GM20431 (cell line): ENCODE measurements around the gene DEFB115.
"Not testable (repeated sequence)": the region's sequence is repeated elsewhere in the genome, so short reads cannot be mapped to it uniquely, and the experiment has no call there.

Experiments used
- in situ Hi-C: fragments of 300-500 bp; cut with MseI, MboI; formaldehyde crosslinking; loops from one replicate; pipeline ENCODE4 v1.15.0; 2020; ENCODE audit warnings: low sequenced_read_pairs; ENCODE audit not compliant: unreplicated experiment

Gene DEFB115, protein sequence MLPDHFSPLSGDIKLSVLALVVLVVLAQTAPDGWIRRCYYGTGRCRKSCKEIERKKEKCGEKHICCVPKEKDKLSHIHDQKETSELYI

DNA sequence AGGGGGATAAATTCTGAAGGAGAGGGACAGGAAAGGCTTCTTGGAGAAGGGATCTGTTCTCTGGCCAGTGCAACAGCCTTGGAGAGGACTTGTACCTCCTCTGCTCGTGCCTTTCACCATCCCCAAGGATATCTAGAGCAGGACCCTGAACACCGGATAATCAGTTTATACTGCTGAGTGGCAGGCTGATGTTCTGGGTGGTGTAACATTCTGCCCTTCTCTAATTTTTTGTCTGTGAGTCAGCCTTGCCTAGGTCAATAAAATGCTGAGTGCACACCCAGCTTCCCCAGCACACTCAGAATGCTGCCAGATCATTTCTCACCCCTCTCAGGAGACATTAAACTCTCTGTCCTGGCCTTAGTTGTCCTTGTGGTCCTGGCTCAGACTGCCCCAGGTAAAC, at the start of gene DEFB115:
Gene DEFB115 (plus strand): TSS at position 301 of the 400 bp plus-strand sequence. CDS start 0 bp downstream, at position 301.
- in situ Hi-C loops: no loop called here

DNA sequence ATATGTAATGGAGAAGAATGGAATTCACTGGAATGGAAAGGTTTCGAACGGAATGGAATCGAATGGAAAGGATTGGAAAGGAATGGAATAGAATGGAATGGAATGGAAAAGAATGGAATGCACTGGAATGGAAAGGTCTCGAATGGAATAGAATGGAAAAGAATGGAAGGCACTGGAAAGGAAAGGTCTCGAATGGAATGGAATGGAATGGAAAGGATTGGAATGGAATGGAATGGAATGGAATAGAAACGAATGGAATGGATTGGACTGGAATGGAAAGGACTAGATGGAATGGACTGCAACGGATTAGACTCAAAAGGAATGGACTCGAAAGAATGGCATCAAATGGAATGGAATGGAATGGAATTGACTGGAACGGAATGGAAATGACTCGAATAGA, 20.5 kb upstream of the DEFB115 start:
- in situ Hi-C loops: no loop called here

DNA sequence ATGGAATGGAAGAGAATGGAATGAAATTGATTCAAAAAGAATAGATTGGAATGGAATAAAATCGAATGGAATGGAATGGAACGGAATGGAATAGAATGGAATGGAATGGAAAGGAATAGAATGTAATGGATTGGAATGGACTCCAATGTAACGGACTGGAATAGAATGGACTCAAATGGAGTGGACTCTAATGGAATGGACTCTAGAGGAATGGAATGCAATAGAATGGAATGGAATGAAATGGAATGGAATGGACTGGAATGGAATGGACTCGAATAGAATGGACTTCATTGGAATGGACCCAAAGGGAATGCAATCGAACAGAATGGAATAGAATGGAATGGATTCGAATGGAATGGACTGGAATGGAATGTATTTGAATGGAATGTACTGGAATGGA, 19.7 kb upstream of the DEFB115 start:
- in situ Hi-C loops: no loop called here

DNA sequence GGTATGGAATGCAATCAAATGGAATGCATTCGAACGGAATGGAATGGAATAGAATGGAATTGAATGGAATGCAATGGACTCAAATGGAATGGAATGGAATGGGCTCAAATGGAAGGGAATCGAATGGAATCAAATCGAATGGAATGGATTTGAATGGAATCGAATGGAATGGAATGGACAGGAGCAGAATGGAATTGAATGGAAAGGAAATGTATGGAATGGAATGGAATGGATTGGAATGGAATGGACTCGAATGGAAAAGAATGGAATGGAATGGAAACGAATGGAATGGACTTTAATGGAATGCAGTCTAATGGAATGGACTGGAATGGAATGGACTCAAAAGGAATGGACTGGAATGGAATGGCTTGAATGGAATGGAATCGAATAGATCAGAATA, 18.3 kb upstream of the DEFB115 start:
- in situ Hi-C loops: no loop called here

DNA sequence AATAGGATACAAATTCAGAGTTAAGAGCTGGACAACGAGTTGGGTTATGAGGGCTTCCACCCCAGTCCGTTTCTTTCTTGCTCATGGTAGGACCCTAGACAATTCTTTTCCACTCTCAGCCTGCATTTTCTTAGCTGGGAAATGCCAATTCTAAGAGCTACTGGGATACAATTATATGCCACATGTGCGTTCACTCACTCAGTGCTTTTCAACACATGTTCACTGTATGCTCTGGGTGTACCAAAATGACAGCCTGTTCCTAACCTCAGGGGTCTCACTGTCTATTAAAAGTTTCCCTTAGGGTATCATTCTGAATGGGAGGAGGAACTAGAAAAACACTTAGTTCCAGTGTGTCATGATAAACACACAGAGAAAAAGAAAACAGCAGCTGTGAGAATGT, 505 bp upstream of the DEFB115 start:
- in situ Hi-C loops: no loop called here

DNA sequence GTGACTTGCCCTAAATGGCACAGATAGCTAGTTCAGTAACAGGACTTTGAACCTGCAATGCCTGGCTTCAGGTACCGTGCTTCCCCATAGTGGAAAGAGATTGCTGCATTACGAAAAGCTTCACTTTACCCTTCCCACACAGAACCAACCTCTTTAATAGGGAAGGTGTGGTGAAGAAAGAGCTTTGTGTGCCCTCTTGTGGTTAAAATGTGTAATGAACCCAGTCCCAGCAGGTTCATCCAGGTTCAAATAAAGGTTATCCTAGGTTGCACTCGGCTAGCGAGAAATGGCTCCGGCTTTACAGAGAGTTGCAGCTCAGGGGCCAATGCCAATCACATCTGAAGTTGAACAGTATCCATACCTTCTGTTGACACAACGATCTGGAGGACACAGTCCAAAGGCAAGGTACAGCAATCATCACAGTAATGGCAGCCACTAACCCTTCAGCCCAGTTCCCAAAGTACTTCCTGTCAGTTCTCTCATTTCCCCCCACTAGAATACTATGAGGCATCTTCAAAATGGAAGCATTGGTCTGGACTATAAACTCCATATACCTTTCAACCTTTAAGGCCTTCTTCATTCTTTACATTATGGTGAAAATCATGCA, 3.0 kb downstream of the DEFB115 start:
- in situ Hi-C loops: no loop called here

DNA sequence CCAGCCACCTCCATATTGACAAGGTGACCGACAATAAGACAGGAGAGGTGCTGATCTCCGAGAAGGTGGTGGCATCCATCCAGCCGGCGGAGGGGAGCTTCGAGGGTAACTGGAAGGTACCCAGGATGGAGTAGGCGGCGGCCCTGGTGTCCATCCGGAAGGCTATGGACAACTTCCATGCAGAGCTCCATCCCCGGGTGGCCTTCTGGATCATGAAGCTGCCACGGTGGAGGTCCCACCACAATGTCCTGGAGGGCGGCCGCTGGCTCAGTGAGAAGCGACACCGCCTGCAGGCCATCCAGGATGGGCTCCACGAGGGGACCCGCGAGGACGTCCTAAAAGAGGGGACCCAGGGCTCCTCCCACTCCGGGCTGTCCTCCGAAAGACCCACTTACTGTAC, 17.0 kb downstream of the DEFB115 start:
- in situ Hi-C loops: no loop called here

DNA sequence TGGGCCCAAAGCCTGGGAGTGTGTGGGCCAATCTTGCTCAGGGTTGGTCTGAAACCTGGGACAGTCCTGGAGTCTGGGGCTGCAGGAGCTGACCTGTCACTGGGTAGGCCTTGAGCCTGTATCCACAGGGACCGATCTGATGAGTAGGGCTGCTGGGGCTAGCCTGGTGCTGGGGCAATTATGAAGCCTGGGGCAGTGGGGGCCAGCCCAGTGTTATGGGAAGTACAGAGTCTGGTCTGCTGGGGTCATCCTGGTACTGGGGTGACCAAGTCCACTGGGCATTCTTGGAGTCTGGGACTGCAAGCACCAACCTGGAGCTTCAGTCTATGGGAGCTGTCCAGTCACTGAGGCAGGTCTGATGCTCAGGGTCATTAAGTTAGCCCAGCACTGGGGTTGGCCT, 20.7 kb downstream of the DEFB115 start:
- in situ Hi-C loops: no loop called here

DNA sequence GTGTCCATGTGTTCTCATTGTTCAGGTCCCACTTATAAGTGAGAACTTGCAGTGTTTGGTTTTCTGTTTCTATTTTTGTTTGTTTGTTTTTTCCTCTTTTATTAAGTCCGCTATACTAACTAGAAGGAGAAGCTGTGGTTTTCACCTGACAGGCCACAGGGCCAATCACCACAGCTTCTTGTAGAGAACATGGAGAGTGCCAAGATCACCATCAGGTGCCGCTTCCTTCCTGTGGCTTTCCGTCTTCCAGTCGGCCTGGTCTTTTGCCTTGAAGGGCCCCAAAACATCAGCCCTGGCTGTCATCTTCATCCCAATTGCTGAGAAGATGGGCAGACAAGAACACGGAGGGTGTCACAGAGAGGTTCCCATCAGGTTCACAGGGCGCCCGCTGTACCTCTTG, 27.5 kb downstream of the DEFB115 start:
- in situ Hi-C loops: not testable (repeated sequence)

DNA sequence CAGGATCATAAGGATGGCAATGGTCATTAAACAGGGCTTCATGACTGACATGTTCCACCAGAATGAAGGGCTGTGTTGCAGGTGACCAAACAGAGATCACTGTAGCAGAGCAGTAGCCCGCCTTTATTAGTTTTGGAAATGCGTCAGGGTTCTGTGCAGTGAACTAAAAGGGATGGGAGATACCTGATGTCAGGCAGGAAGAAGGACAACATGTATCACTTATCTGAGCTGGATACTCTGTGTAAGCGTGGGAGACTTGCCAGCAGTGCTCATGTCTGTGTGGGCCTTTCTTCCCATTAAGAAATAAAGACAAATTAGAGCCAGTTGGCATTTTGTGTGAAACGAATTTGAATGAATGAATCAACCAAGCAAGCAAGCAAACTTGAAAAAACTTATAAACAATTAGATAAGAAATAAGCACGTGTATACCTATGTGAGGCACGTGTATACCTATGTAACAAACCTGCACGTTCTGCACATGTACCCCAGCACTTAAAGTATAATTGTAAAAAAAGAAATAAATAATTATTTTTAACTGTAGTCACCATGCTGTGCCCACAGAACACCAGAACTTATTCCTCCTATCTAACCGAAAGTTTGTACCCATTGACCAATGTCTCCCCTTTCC, 51.2 kb downstream of the DEFB115 start, which contains the start of gene DEFB116:
Gene DEFB116 (minus strand): TSS at position 51 of the 628 bp plus-strand sequence. CDS start 0 bp downstream, at position 51.
- in situ Hi-C loops: no loop called here
